HAP-1 (cell line): ENCODE results near the gene PTGES3.

Source experiments
- DNase-seq, 2 experiments: peaks; one replicate each; pipeline ENCODE4 v3.0.0-alpha.2; 2016 to 2020; ENCODE audit warnings: low spot score in 2 of 2
- H3K27me3 ChIP-seq: fragments of 250-450 bp; sonication (Bioruptor Pico); 2 replicates; pipeline ENCODE4 v1.5.1; 2020; ENCODE audit warnings: low read depth, mild to moderate bottlenecking, moderate library complexity
- H3K36me3 ChIP-seq: fragments of 250-450 bp; sonication (Bioruptor Pico); replicated peaks from 2 replicates; pipeline ENCODE4 v1.5.1; 2020; ENCODE audit warnings: mild to moderate bottlenecking
- H3K4me1 ChIP-seq: fragments of 250-450 bp; sonication (Bioruptor Pico); 2 replicates; pipeline ENCODE4 v1.5.1; 2020; ENCODE audit warnings: mild to moderate bottlenecking
- H3K4me3 ChIP-seq: fragments of 250-450 bp; sonication (Bioruptor Pico); 2 replicates; pipeline ENCODE4 v1.5.1; 2020; ENCODE audit warnings: mild to moderate bottlenecking, moderate library complexity
- H3K9me3 ChIP-seq: fragments of 250-450 bp; sonication (Bioruptor Pico); 2 replicates; pipeline ENCODE4 v1.5.1; 2020; ENCODE audit warnings: mild to moderate bottlenecking, moderate library complexity
- in situ Hi-C: fragments of 300-500 bp; cut with MboI; formaldehyde crosslinking; loops from 3 replicates; pipeline ENCODE4 v1.14.3; 2020; ENCODE audit warnings: low sequenced_read_pairs, inconsistent platforms, mixed read lengths

PTGES3 gene

DNA sequence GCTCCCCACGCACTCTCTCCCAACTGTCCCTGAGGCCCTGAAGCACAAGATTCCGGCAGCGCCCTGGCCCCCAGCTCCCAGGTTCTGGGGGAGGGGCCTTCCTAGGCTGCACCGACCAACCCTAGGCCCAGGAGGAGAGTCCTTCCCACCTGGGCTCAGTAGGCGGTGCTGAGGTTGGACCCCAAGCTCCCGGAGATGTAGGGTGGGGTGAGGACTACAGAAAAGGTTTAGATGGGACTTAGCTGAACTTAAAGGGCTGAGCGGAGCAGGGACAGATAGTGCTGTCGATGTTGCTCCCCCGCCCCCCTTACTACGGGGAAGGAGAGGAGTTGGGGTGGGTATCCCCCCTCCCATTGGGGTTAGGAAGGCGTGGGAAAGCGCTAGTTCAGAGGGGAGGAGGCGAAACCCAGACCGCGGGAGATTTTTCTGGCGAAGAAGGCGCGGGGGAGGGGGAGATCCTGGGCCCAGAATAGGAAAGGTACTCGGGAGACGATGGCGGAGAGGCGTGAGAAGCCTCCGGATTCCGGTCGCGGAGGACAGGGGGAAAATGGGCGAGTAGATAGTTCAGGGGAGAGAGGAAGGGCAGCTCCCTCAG is 53.7 kb downstream of the PTGES3 start:
- peak overlapping the region; percentile 67 for H3K4me3 ChIP-seq
- no peaks in the 10 kb centered on the region for H3K9me3 ChIP-seq
- in situ Hi-C loops: no loop called here
- peaks cover 20% of the 10 kb centered on the region for H3K36me3 ChIP-seq
- H3K4me1 ChIP-seq: peaks cover 33% of the 10 kb centered on the region
- peak; percentile 46 to 83 for DNase-seq
- no peaks in the 10 kb centered on the region for H3K27me3 ChIP-seq

GRCh38 chr12:56633468-56634241 is 54.4 kb downstream of the PTGES3 start:
- Histone ChIP-seq H3K4me3 (peak overlapping the region; percentile 67), H3K36me3 (peaks cover 13% of the 10 kb centered on the region), H3K9me3 (no peaks in the 10 kb centered on the region), H3K4me1 (peaks cover 33% of the 10 kb centered on the region), H3K27me3 (no peaks in the 10 kb centered on the region)
- in situ Hi-C loops: no loop called here
- DNase-seq: no peak

DNA sequence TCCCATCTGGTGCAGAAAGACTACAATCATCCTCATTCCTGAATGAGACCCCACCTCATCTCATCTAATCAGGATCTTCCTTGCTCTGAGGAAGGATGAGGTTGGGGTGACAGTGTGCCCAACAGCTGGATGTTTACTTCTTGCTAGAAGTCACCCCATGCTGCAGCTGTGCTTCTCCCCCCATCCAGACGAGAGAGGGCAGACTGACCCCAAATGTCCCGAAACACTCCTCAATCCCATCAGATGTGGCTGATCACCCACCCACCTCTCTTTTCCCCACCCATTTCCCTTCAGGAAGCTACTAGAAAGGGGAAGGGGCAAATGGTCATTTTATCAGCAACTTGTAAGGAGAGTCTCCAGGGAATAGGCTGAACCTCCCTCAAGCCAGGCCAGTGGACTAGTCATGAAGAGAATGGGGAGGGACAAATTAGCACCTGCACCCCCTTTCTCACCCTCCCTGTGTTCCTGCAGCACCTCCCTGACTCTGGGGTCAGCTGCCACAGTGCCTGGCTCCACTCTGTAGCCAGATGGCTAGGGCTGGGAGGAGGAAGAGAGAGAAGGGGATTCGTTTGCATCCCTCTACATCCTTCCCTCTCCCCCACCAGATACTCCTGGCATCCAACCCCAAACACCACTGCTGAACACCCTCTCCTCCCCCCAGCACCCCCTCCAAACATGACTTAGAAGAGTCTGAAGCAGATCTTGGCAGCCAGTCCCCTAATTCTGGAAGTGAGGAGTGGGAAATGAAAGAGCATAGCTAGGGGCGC is 55.2 kb downstream of the PTGES3 start:
- in situ Hi-C loops: no loop called here
- DNase-seq: no peak
- Histone ChIP-seq H3K4me1 (peaks cover 33% of the 10 kb centered on the region), H3K27me3 (no peaks in the 10 kb centered on the region), H3K4me3 (no peak overlapping the region), H3K9me3 (no peaks in the 10 kb centered on the region), H3K36me3 (peaks cover 6% of the 10 kb centered on the region)

GRCh38 chr12:56631790-56632700 is 56.0 kb downstream of the PTGES3 start:
- no peaks in the 10 kb centered on the region for H3K27me3 ChIP-seq
- in situ Hi-C loops: no loop called here
- H3K4me1 ChIP-seq: peaks cover 29% of the 10 kb centered on the region
- peak; percentile 56 to 83 for DNase-seq
- H3K9me3 ChIP-seq: no peaks in the 10 kb centered on the region
- H3K36me3 ChIP-seq: 0 out of 2 replicates have a peak, but pooled peaks cover 3% of the 10 kb centered on the region
- H3K4me3 ChIP-seq: no peak overlapping the region

DNA sequence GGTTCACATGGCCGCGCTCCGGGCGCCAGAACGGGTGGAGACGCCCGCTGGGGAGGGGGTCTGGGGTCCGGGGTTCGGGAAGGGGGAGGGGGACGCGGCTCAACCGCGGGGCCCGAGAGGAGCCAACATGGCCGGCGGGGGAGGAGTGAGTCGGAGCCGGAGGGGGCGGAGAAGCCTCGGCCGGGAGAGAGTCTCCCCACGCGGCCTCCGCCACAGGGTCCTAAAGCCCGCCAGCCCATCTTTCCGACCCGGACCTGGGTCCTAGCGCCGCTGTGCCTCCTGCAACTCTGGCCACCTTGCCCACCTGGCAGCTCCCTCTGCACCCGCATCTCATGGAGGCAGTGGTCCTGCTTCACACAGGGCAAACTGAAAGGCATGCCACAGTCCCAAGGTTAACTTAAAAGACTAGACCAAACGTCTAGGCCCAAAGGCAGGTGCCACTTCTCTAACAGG is 57.9 kb downstream of the PTGES3 start, which contains the start of gene BAZ2A:
Gene BAZ2A (minus strand): TSS at position 147 of the 453 bp plus-strand sequence. CDS start 12,796 bp downstream, outside the sequence.
- in situ Hi-C loops: no loop called here
- H3K9me3 ChIP-seq: no peaks in the 10 kb centered on the region
- peak within 1 kb of the TSS; percentile 95 for H3K4me3 ChIP-seq
- no peaks in the 10 kb centered on the region for H3K27me3 ChIP-seq
- DNase-seq: peak; percentile 80 to 91
- peaks cover 26% of the 10 kb centered on the region for H3K4me1 ChIP-seq
- peaks cover 6% of the 10 kb centered on the region for H3K36me3 ChIP-seq

DNA sequence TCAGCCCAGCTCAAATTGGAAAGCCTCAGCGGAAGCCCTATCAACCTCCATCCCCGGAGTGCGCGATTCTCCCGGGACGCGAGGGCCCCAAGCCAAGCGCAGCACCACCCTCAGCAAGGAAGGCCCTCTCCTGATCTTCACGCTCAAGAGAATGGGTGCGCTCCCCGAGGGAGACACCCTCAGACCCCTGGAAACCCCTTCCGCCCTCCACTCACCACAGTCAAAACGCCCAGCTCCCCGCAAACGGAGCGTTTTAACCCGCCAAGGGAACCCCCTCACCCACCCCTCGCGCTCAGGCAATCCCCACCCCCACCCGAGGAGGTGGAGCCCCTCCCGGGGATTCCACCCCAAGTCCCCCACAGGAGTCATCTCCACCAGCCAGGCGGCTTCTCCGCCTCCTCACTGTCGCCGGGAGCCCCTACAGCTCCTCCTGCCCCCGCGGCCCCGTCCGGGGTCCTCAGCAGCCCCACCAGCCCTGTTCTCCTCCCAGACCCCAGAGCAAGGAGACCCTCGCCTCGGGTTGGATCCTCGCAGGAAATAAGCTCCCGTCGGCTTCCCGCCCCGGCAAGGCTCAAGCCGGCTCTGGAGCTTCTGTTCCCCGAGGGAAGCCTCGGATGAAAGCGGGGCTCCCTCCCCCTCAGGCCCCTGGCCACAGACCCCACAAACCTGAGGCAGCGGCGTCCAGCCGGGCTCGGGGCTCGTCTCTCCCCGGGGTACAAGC is 58.5 kb downstream of the PTGES3 start:
- peak in 1 of 2 experiments; percentile 33 for DNase-seq
- H3K4me3 ChIP-seq: peak overlapping the region; percentile 95
- H3K9me3 ChIP-seq: no peaks in the 10 kb centered on the region
- in situ Hi-C loops: no loop called here
- peaks cover 26% of the 10 kb centered on the region for H3K4me1 ChIP-seq
- no peaks in the 10 kb centered on the region for H3K27me3 ChIP-seq
- H3K36me3 ChIP-seq: peaks cover 6% of the 10 kb centered on the region

GRCh38 chr12:56628671-56629458 is 59.2 kb downstream of the PTGES3 start:
- H3K27me3 ChIP-seq: no peaks in the 10 kb centered on the region
- in situ Hi-C loops: no loop called here
- peak in 1 of 2 experiments; percentile 72 for DNase-seq
- peaks cover 6% of the 10 kb centered on the region for H3K36me3 ChIP-seq
- H3K4me3 ChIP-seq: peak overlapping the region; percentile 95
- H3K9me3 ChIP-seq: no peaks in the 10 kb centered on the region
- H3K4me1 ChIP-seq: peaks cover 24% of the 10 kb centered on the region

- H3K36me3 ChIP-seq: peaks cover 14% of the 10 kb centered on the region
- H3K9me3 ChIP-seq: no peaks in the 10 kb centered on the region
- H3K4me1 ChIP-seq: peaks cover 7% of the 10 kb centered on the region
- no peak for DNase-seq
- in situ Hi-C loops: no loop called here
- no peak overlapping the region for H3K4me3 ChIP-seq
- H3K27me3 ChIP-seq: no peaks in the 10 kb centered on the region
Measured at GRCh38 chr12:56626701-56627100, 61.4 kb downstream of the PTGES3 start.

DNA sequence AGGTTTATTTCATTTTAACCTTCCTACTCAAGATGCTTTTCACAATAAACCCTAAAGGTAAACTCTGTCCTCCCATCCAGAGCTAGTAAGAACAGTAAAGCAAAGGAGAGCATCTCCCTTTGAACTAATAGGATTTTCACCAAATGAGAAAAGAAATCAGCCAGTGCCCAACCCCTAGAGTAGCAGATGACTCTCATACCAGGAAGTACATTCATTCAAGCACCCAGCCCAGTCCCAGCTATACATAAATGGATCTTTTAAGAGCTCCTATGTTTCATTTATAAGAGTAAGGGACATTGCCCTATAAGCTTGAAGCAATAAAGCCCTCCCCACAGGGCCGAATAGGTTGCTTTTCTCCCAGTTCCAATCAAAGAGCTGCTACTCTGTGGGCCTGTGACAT is 65.5 kb downstream of the PTGES3 start:
- no peak for DNase-seq
- in situ Hi-C loops: loop anchor here (25.0 kb wide), 1 partner anchor 335 kb away; no protein-coding TSS in a partner anchor
- no peaks in the 10 kb centered on the region for H3K4me1 ChIP-seq
- H3K4me3 ChIP-seq: no peak overlapping the region
- H3K27me3 ChIP-seq: no peaks in the 10 kb centered on the region
- H3K9me3 ChIP-seq: no peaks in the 10 kb centered on the region
- peaks cover 40% of the 10 kb centered on the region for H3K36me3 ChIP-seq

DNA sequence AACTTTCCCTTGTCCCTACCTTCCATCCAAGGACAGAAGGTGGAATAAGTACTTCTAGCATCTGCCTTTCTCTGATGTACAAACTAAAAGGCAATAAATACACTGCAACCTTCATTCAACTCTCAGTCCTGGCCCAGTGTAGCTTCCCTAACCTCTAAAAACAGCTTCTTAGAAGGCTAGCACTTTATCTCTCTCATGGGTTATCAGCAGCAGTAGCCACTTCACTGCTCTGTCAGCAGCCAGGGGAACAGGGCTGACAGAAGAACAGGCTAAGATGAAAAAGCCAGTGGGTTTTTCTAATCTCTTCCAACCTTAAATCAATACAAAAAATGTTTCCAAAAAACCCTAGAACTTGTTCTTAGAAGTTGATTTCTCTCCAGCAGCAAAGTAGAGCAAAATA is 71.2 kb downstream of the PTGES3 start:
- in situ Hi-C loops: loop anchor here (25.0 kb wide), 1 partner anchor 330 kb away; no protein-coding TSS in a partner anchor
- Histone ChIP-seq H3K4me3 (no peak overlapping the region), H3K36me3 (peaks cover 84% of the 10 kb centered on the region), H3K27me3 (no peaks in the 10 kb centered on the region), H3K9me3 (no peaks in the 10 kb centered on the region), H3K4me1 (no peaks in the 10 kb centered on the region)
- no peak for DNase-seq

DNA sequence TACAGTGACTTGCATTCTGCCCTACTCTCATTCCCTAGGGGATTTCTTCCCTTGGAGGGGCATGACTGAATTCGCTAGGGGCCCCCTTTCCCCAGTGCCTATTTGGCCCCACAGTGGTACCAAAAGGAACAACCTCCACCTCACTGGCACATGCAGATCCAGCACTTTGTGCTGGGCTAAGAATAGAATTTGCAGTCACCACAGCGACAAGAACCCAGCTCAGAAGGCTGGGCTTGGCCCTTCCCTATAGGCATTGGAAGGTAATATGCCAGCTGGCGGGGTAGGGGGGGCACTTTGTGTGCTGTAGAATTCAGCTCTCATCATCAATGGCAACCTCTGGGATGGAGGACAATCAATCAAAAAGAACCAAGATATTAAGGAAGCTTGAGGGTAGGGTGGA is 71.8 kb downstream of the PTGES3 start:
- Histone ChIP-seq H3K9me3 (no peaks in the 10 kb centered on the region), H3K4me1 (no peaks in the 10 kb centered on the region), H3K36me3 (peaks cover 86% of the 10 kb centered on the region), H3K4me3 (no peak overlapping the region), H3K27me3 (no peaks in the 10 kb centered on the region)
- no peak for DNase-seq
- in situ Hi-C loops: loop anchor here (25.0 kb wide), 1 partner anchor 329 kb away; no protein-coding TSS in a partner anchor

- Histone ChIP-seq H3K4me1 (no peaks in the 10 kb centered on the region), H3K4me3 (no peak overlapping the region), H3K36me3 (peaks cover 88% of the 10 kb centered on the region), H3K9me3 (no peaks in the 10 kb centered on the region), H3K27me3 (no peaks in the 10 kb centered on the region)
- no peak for DNase-seq
- in situ Hi-C loops: loop anchor here (25.0 kb wide), 1 partner anchor 327 kb away; no protein-coding TSS in a partner anchor
Measured at GRCh38 chr12:56614627-56615026, 73.5 kb downstream of the PTGES3 start.
